Measurements from ENCODE around the gene TBC1D22A.

TBC1D22A gene

DNA sequence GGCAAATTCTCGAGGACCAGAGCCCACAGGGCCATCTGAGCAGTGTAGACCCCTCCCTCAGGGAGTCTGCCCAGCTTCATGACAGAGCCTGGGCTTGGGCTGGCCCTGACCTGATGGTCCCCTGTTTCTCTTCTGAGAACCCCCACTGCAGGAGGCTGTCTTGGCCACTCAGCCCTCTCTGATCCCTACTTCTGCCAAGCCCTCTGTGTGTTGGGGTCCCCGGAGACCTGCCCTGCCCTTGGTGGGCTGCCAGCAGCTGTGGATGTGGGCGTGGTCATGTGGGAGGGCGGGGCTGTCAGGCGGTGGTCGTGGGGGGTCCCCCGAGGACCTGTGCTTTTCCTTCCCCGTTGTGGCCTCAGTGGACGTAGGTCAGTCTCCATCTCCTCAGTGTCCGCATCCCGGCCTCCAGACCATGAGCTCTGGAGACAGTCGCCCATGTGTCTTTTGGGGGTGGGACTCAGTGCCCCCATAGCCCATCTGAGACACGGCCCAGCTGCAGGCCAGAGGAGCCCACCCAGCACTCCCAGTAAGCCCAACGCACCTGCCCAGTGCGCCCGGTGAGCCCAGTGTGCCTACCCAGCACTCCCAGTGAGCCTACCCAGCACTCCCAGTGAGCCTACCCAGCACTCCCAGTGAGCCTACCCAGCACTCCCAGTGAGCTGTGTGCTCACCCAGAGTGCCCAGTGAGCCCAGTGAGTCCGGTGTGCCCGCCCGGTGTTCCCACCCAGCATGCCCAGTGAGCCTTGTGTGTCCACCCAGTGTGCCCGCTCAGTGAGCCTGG lies 409.2 kb downstream of the TBC1D22A start:
- DNase-seq (ENCODE audit: low spot score), result no peak

DNA sequence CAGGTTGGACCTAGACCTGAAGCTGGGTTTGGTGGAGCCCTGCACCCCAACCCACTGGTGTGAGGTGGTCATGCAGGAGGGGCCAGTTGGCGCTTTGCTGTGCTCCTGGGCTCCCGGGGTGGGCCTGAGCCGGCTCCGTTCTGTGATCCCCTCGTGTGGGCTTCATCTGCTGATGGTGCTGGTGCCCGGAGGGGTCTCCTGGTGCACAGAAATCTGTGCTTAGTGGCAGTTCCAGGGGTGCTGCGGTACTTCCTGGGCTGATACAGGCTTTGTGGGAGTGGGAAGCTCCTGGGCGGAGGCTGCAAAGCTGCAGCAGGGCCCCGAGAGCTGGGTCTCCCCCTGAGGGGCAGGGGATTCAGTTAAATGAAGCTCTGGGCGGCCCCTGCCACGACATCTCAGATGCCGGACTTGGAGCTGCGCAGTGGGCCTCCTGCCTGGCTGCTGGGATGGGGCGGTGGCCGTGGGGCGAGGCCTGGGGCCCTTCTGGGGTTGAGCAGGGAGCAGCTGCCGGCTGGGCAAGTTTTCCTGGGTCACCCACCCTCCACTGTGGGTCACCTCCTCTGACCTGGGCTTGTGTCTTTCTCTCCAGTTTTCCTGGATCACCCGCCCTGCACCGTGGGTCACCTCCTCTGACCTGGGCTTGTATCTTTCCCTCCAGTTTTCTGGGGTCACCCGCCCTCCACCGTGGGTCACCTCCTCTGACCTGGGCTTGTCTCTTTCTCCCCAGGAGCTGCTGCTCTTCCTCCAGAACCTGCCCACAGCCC lies 410.5 kb downstream of the TBC1D22A start:
- no peak for DNase-seq (ENCODE audit: low spot score)

DNA sequence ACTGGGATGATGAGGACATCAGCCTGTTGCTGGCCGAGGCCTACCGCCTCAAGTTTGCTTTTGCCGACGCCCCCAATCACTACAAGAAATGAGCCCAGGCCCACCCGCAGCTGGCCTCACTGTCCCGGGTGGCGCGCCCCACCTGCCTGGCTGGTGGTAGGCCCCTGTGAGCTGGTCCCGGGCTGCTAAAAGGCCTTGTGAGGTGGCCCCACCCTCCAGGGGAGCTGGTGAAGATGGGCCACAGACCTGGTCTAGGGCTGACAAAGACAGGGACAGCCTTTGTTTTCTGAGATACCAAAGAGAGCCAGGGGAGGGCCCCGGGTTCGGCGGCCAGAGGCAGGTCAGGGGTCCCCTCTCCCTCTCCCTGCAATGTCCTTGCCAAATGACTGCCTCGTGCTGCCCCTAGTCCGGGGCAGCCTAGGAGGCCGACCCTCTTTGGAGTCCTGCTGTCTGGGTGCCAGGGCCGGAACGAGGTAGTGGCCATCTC lies 411.1 kb downstream of the TBC1D22A start:
- no peak for DNase-seq (ENCODE audit: low spot score)

GRCh38 chr22:47174096-47174495 lies 411.6 kb downstream of the TBC1D22A start:
- DNase-seq (ENCODE audit: low spot score), result no peak

DNA sequence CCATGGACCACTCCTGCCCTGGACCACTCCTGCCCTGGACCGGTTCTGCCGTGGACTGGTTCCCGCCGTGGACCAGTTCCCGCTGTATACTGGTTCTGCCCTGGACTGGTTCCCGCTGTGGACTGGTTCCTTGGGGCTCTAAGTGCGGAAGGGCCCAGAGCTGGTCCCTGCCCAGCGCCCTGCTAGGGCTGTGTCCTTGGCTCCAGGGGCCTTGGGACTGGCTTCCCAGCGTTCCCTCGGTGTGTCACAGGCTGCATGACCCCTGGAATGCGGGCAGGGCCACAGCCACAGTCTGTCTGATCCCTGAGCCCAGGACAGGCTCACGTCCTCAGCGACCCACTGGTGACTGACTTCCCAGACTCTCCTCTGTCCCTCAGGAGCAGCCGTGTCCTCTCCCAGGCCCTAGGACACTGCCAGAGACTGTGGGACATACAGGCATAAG lies 412.2 kb downstream of the TBC1D22A start:
- DNase-seq (ENCODE audit: low spot score), result no peak

GRCh38 chr22:47175151-47176025 lies 412.9 kb downstream of the TBC1D22A start:
- no peak for DNase-seq (ENCODE audit: low spot score)

DNA sequence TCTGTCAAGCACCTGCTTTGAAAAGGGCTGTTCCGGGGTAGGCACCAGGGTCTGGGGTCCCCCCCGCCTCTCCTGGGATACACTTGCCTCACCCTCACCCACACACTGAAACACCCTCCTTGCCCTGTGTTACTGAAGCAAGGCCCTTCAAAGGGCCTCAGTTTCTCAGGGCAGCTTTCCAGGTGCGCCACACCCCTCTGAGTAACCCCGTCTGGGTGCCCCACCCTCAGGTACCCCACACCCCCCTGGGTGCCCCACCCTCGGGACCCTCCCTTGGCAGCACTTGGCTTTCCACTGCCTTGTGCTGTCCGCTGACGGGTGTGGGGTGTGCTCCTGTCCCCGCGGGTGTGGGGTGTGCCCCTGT lies 413.6 kb downstream of the TBC1D22A start:
- no peak for DNase-seq (ENCODE audit: low spot score)

GRCh38 chr22:47176573-47177333 lies 414.3 kb downstream of the TBC1D22A start:
- no peak for DNase-seq (ENCODE audit: low spot score)

- DNase-seq (ENCODE audit: low spot score), result no peak
Measured at GRCh38 chr22:47177334-47177815, 414.9 kb downstream of the TBC1D22A start.

- DNase-seq (ENCODE audit: low spot score), result no peak
Measured at GRCh38 chr22:47178339-47178738, 415.9 kb downstream of the TBC1D22A start.

GRCh38 chr22:47180796-47181195 lies 418.3 kb downstream of the TBC1D22A start:
- DNase-seq (ENCODE audit: low spot score), result no peak

- DNase-seq (ENCODE audit: low spot score), result no peak
Measured at GRCh38 chr22:47187176-47187957, 424.9 kb downstream of the TBC1D22A start.

DNA sequence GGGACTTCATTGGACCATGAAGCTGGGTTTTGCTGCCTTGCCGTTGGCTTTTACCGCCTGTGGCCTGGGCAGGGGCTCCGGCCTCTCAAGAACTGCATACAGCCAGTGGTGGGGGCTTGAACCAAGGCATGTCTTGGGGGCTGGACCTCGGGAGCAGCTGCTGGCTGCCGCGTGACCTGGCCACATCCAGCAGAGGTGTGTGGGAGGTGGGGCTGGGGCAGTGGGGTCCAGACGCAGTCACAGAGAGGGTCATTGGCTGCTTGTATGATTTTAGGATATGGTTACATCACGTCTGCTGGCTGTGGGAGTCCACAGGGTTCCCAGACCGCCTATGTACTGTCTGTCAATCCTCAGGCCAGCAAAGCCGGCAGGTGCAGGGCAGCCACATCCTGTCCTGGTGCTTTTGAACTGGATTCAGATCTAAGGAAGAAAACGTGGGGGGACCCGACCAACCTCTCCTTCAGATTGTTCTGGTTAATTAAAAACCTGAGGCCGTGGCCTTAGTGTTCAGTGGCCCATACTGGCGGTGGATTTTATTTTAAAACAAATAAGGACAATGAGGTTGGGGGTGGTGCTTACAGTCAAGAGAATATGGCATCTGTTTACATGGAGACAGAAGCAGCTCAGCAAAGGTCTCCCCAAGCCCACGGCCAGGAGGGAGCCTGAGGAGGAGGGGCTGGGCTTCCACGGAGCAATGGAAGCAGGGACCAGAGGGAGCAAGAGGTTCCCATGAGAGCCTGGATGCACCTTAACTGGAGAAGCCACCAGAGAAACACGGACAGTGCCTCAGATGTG lies 426.0 kb downstream of the TBC1D22A start:
- DNase-seq (ENCODE audit: low spot score), result no peak

- no peak for DNase-seq (ENCODE audit: low spot score)
Measured at GRCh38 chr22:47189056-47189916, 426.8 kb downstream of the TBC1D22A start.

DNA sequence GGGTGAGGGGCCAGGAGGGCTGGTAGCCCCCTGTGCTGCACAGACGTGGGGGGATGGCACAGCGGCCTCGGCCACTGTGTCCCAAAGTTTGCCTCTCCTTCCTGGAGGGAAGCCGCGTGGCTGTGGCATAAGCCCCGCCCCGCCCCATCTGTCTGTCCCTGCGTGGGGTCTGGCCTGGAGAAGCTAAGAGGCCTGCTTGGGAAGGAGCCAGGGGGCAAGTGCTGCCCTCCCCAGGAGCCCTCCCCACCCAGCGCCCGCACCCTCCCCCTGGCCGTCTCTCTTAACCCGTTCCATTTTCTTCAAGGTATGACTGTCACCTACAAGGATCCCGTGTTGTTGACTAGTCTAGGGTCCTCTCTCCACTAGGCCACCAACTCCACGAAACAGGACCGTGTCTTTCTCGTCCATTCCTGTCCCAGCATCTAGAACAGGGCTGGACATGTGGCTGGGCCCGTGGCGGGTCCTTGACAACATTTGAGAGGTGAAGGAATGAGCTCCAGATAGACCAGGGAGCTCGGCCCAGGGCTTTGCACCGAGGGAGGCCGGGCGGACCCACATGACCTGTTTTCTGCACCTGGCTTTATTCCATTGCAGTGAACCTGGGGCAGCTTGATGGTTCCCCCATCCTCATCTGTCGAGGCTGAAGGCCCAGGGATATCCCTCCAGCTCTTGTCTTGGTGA lies 428.0 kb downstream of the TBC1D22A start:
- no peak for DNase-seq (ENCODE audit: low spot score)

DNA sequence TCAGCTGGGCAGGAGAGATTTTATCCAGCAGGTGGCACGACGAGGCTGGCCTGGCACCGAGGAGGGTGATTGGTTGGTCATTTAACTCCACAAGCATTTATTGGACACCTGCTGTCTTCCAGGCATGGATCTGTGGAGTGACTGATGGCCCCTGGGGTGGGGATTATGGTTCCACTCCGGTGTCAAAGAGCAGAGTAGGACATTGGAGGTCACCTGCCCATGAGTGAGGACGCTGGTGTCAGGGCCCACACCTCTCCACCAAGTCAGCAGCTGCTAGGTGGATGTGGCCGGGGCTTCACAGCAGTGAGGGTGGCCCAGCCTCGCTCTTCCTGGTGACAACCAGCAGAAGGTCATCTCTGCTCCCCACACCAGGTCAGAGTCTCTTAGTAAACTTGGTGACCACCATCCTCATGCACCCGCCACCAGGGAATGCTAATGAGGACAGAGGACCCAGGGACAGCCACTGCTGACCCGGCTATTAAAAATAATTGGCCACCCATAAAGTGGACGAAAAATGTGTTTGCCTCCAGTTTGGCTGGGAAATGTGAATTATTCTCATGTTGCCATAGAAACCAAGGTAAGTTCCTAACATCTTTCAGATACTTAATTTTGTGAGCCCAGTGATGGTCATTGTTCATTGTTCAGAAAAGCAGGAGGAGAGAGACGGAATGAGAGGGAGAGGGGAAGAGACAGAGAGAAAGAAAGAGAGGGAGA lies 428.7 kb downstream of the TBC1D22A start:
- DNase-seq (ENCODE audit: low spot score), result no peak

Data from hepatic stellate cell (primary cell).